SK-N-SH (cell line): Measurements from ENCODE around the gene P2RY14. TPM values are rescaled to one million over a fixed set of nuclear protein-coding genes. Genes with fewer than 3 reads are reported as not detected.
A peak's percentile ranks its signal among the peaks of the same experiment; 100 is the strongest.

Source experiments
- CTCF ChIA-PET: fragments of 300-600, 350-600 bp; formaldehyde crosslinking; extraction: SDS; loops from one replicate; lab custom pipeline; 2021; lab: Yijun Ruan, JAX
- POLR2A ChIA-PET: fragments of 350-600 bp; sonication (Branson Sonifier 250); formaldehyde crosslinking; extraction: SDS; loops from one replicate; lab custom pipeline; 2020; ENCODE audit warnings: antibody characterized with exemption, inconsistent platforms; lab: Yijun Ruan, JAX
- DNase-seq: peaks from one replicate; pipeline ENCODE4 v3.0.0; 2012
- H2AFZ ChIP-seq: fragments of 200-600 bp; sonication (generic); 2 replicates; pipeline ENCODE4 v1.8.1; 2016; ENCODE audit warnings: antibody characterized with exemption, mild to moderate bottlenecking, low read depth
- H3F3A ChIP-seq: fragments of 200-600 bp; sonication (generic); replicated peaks from 2 replicates; pipeline ENCODE3; 2016; ENCODE audit warnings: antibody characterized with exemption, mild to moderate bottlenecking; ENCODE audit not compliant: insufficient read depth
- H3K27ac ChIP-seq, 2 experiments: fragments of 200-500 bp in 1 of 2; fragments of 200-600 bp in 1 of 2; sonication (Bioruptor generic) in 1 of 2; sonication (generic), shearing (Covaris generic) in 1 of 2; 2 replicates each; pipeline versions ENCODE4 v1.5.1 to v1.6.1; 2014 to 2016; ENCODE audit warnings: low read depth in 2 of 2, inconsistent platforms in 1 of 2, low read length in 1 of 2, mild to moderate bottlenecking in 1 of 2, mixed read lengths in 1 of 2
- H3K27me3 ChIP-seq: fragments of 200-600 bp; sonication (generic), shearing (Covaris generic); 2 replicates; pipeline ENCODE4 v1.6.1; 2016; ENCODE audit warnings: mixed run types; ENCODE audit not compliant: insufficient read depth
- H3K36me3 ChIP-seq, 2 experiments: fragments of 200-500 bp in 1 of 2; fragments of 200-600 bp in 1 of 2; sonication (Bioruptor generic) in 1 of 2; sonication (generic) in 1 of 2; replicated peaks in 1 of 2; 2 replicates each; pipeline versions ENCODE3 to v1.5.1; 2014 to 2016; ENCODE audit warnings: low read length in 1 of 2, mild to moderate bottlenecking in 1 of 2; ENCODE audit not compliant: insufficient read depth in 2 of 2, control insufficient read depth in 1 of 2
- H3K4me1 ChIP-seq, 2 experiments: fragments of 200-500 bp in 1 of 2; fragments of 200-600 bp in 1 of 2; sonication (Bioruptor generic) in 1 of 2; sonication (generic), shearing (Covaris generic) in 1 of 2; 2 replicates each; pipeline versions ENCODE4 v1.5.1 to v1.6.1; 2014 to 2016; ENCODE audit warnings: low read depth in 1 of 2, low read length in 1 of 2, mixed run types in 1 of 2; ENCODE audit not compliant: insufficient read depth in 2 of 2, control insufficient read depth in 1 of 2
- H3K4me2 ChIP-seq: fragments of 200-600 bp; sonication (generic), shearing (Covaris generic); 2 replicates; pipeline ENCODE4 v1.6.1; 2017; ENCODE audit warnings: mixed run types
- H3K4me3 ChIP-seq, 2 experiments: fragments of 200-500 bp in 1 of 2; fragments of 200-600 bp in 1 of 2; sonication (Bioruptor generic) in 1 of 2; sonication (generic), shearing (Covaris generic) in 1 of 2; 2 replicates each; pipeline versions ENCODE4 v1.5.1 to v1.8.1; 2014 to 2016; ENCODE audit warnings: low read depth in 2 of 2, inconsistent platforms in 1 of 2, low read length in 1 of 2, mild to moderate bottlenecking in 1 of 2, mixed read lengths in 1 of 2, moderate library complexity in 1 of 2
- H3K79me2 ChIP-seq: fragments of 200-600 bp; sonication (generic); 2 replicates; pipeline ENCODE4 v1.8.1; 2017; ENCODE audit warnings: mild to moderate bottlenecking; ENCODE audit not compliant: insufficient read depth
- H3K9ac ChIP-seq: fragments of 200-600 bp; sonication (generic); 2 replicates; pipeline ENCODE4 v1.6.1; 2017; ENCODE audit warnings: mixed run types
- H3K9me2 ChIP-seq: fragments of 200-600 bp; sonication (generic); 2 replicates; pipeline ENCODE4 v1.6.1; 2017; ENCODE audit warnings: mixed run types
- H3K9me3 ChIP-seq: fragments of 200-600 bp; sonication (generic); 2 replicates; pipeline ENCODE4 v1.6.1; 2017; ENCODE audit warnings: mixed run types, mild to moderate bottlenecking, moderate library complexity
- H4K20me1 ChIP-seq: fragments of 200-600 bp; sonication (generic); 2 replicates; pipeline ENCODE4 v1.6.1; 2017; ENCODE audit warnings: mild to moderate bottlenecking, mixed run types; ENCODE audit not compliant: insufficient read depth
- FOSL2 ChIP-seq: IDR thresholded peaks from 2 replicates; pipeline ENCODE4 v1.4.0; 2012; ENCODE audit warnings: low read depth, mild to moderate bottlenecking, moderate library complexity, borderline replicate concordance
- GATA2 ChIP-seq: sonication (generic); formaldehyde crosslinking; IDR thresholded peaks from 2 replicates; pipeline ENCODE4 v1.5.0; 2020; ENCODE audit warnings: mild to moderate bottlenecking, missing genetic modification reagents
- NRF1 ChIP-seq: IDR thresholded peaks from 2 replicates; pipeline ENCODE4 v1.6.1; 2012; ENCODE audit warnings: low read depth, mild to moderate bottlenecking, low read length
- RAD21 ChIP-seq: IDR thresholded peaks from 2 replicates; pipeline ENCODE4 v1.6.1; 2012; ENCODE audit warnings: mild to moderate bottlenecking, low read length
- RXRA ChIP-seq: IDR thresholded peaks from 2 replicates; pipeline ENCODE4 v1.4.0; 2012; ENCODE audit warnings: low read depth, mild to moderate bottlenecking, borderline replicate concordance
- SMC3 ChIP-seq: IDR thresholded peaks from 2 replicates; pipeline ENCODE4 v1.6.1; 2012; ENCODE audit warnings: low read depth, low read length, improper control_type of control experiment
- USF1 ChIP-seq: IDR thresholded peaks from 2 replicates; pipeline ENCODE4 v1.4.0; 2012; ENCODE audit warnings: low read depth, borderline replicate concordance
- USF2 ChIP-seq: fragments of 150-350 bp; IDR thresholded peaks from 2 replicates; pipeline ENCODE4 v1.6.1; 2017; ENCODE audit warnings: antibody characterized with exemption, low read length, low read depth, borderline replicate concordance
- YY1 ChIP-seq: IDR thresholded peaks from 2 replicates; pipeline ENCODE4 v1.4.0; 2012; ENCODE audit warnings: low read depth, mild to moderate bottlenecking
- ZBTB33 ChIP-seq: IDR thresholded peaks from 2 replicates; pipeline ENCODE4 v1.4.0; 2012; ENCODE audit warnings: low read depth, borderline replicate concordance
- WGBS: methylation state at CpG from one replicate; pipeline ENCODE4 v1.1.6; 2017; ENCODE audit warnings: low lambda C conversion rate; 5-methylcytosine and 5-hydroxymethylcytosine counted together
- polyA plus RNA-seq, 3 experiments: library from polyadenylated mRNA; depleted of rRNA; stranded (reverse); fragments of >200 nt; gene quantifications; 2 replicates each; pipeline ENCODE4 v1.2.3, GENCODE V29; 2012
- TF ChIP-seq, protein P1 (sequence below): fragments of 150-350 bp; IDR thresholded peaks from 2 replicates; pipeline ENCODE4 v1.6.1; 2016; ENCODE audit warnings: mild to moderate bottlenecking, low read depth, low read length
- TF ChIP-seq, protein P2 (sequence below): fragments of 200-600 bp; sonication (generic); IDR thresholded peaks from 2 replicates; pipeline ENCODE4 v1.6.1; 2017; ENCODE audit warnings: antibody characterized with exemption, mild to moderate bottlenecking, moderate library complexity

P2RY14 gene
- polyA plus RNA-seq, 1 of the 3 experiments (the other 2 are of a cell fraction): not detected

DNA sequence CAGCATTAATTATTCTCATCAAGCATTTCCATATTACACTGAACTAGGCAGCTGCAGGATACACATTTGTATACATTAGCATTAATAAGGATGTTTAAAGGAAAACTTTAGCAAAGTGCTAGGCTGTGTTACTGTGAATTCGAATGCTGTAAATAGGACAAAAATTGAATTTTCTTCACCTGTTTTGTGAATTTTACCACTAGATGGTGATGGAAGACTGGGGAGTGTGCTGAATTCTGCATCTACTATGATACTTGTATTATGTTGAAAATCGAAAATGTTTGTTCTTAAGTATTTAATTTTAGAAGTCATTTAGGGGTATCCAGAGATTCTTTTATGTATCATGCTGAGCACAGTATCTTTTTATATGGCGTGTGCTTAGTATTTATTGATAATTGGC lies 12.3 kb upstream of the P2RY14 start:
- TF ChIP-seq GATA2 (CRISPR knock-in tag) (no peak), FOSL2 (no peak), USF2 (no peak), RXRA (no peak), NRF1 (no peak), ZBTB33 (no peak), USF1 (no peak), SMC3 (peak; percentile 60), RAD21 (peak; percentile 76), YY1 (no peak)
- TF ChIP-seq, protein P1, sequence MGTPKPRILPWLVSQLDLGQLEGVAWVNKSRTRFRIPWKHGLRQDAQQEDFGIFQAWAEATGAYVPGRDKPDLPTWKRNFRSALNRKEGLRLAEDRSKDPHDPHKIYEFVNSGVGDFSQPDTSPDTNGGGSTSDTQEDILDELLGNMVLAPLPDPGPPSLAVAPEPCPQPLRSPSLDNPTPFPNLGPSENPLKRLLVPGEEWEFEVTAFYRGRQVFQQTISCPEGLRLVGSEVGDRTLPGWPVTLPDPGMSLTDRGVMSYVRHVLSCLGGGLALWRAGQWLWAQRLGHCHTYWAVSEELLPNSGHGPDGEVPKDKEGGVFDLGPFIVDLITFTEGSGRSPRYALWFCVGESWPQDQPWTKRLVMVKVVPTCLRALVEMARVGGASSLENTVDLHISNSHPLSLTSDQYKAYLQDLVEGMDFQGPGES: no peak
- TF ChIP-seq, protein P2, sequence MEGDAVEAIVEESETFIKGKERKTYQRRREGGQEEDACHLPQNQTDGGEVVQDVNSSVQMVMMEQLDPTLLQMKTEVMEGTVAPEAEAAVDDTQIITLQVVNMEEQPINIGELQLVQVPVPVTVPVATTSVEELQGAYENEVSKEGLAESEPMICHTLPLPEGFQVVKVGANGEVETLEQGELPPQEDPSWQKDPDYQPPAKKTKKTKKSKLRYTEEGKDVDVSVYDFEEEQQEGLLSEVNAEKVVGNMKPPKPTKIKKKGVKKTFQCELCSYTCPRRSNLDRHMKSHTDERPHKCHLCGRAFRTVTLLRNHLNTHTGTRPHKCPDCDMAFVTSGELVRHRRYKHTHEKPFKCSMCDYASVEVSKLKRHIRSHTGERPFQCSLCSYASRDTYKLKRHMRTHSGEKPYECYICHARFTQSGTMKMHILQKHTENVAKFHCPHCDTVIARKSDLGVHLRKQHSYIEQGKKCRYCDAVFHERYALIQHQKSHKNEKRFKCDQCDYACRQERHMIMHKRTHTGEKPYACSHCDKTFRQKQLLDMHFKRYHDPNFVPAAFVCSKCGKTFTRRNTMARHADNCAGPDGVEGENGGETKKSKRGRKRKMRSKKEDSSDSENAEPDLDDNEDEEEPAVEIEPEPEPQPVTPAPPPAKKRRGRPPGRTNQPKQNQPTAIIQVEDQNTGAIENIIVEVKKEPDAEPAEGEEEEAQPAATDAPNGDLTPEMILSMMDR: peak; percentile 77
- H3K27me3 ChIP-seq: peaks cover 7% of the 10 kb centered on the region; the same call in 1 of the 2 replicates

More for the DNA sequence above, 12.3 kb upstream of the P2RY14 start:
- Histone ChIP-seq H3K9ac (no peak overlapping the region), H3K4me1 (no peaks in the 10 kb centered on the region), H3K9me3 (no peaks in the 10 kb centered on the region), H3F3A (no peaks in the 10 kb centered on the region), H4K20me1 (no peaks in the 10 kb centered on the region), H3K27ac (no peak overlapping the region), H3K79me2 (no peaks in the 10 kb centered on the region), H3K4me3 (no peak overlapping the region), H3K4me2 (no peak overlapping the region), H2AFZ (no peak overlapping the region), H3K36me3 (no peaks in the 10 kb centered on the region), H3K9me2 (no peaks in the 10 kb centered on the region)
- ChIA-PET POLR2A (no interaction called here), CTCF (interaction anchor here (1.4 to 2.7 kb wide), 2 partner anchors 14 to 122 kb away, joined by 5 to 13 read pairs; no protein-coding TSS in a partner anchor)
- WGBS: 7% methylated on average over 3 of the region's 3 CpGs
- peak; percentile 6 for DNase-seq
